OCI-LY1 (cell line): ENCODE measurements around the gene FAF1.

Experiments
- EZH2 ChIP-seq: fragments of 200-600 bp; sonication (generic), shearing (Covaris generic); IDR thresholded peaks from 2 replicates; pipeline ENCODE4 v1.8.0; 2017; ENCODE audit warnings: borderline replicate concordance, mixed run types, mild to moderate bottlenecking, antibody characterized with exemption, low read length, moderate library complexity, mixed read lengths
- TF ChIP-seq, protein P1 (sequence below): fragments of 200-600 bp; sonication (generic), shearing (Covaris generic); IDR thresholded peaks from 2 replicates; pipeline ENCODE4 v1.5.1; 2017; ENCODE audit warnings: mild to moderate bottlenecking, antibody characterized with exemption, low read length, moderate library complexity, mixed read lengths

DNA sequence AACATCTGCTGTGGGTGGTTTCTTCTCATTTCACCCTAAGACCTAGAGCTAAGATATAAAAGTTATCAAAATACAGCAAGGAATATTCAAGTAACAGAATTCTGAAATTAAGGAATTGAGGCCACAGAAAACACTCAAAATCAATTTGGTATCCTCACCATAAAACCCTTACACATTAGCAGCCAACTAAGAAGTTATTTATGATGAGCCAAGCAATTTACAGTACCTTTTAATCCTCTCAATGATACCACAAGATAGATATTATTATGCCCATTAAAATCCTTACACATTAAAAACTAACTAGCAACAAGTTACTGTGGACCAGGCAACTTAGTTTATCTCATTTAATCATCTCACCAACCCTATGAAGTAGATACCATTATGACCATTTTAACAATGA lies 81.6 kb downstream of the FAF1 start:
- TF ChIP-seq, protein P1, sequence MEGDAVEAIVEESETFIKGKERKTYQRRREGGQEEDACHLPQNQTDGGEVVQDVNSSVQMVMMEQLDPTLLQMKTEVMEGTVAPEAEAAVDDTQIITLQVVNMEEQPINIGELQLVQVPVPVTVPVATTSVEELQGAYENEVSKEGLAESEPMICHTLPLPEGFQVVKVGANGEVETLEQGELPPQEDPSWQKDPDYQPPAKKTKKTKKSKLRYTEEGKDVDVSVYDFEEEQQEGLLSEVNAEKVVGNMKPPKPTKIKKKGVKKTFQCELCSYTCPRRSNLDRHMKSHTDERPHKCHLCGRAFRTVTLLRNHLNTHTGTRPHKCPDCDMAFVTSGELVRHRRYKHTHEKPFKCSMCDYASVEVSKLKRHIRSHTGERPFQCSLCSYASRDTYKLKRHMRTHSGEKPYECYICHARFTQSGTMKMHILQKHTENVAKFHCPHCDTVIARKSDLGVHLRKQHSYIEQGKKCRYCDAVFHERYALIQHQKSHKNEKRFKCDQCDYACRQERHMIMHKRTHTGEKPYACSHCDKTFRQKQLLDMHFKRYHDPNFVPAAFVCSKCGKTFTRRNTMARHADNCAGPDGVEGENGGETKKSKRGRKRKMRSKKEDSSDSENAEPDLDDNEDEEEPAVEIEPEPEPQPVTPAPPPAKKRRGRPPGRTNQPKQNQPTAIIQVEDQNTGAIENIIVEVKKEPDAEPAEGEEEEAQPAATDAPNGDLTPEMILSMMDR: no peak
- no peak for TF ChIP-seq EZH2
